Muscle layer of colon (tissue), 2 donors: Measurements from ENCODE around the gene CTDSPL2.
A peak's percentile ranks its signal among the peaks of the same experiment; 100 is the strongest.
"Not testable (repeated sequence)": the region's sequence is repeated elsewhere in the genome, so short reads cannot be mapped to it uniquely, and the experiment has no call there.

Experiments used
- H3K27ac ChIP-seq: one replicate; pipeline ENCODE4 v1.7.0; 2013; ENCODE audit warnings: low read depth, mild to moderate bottlenecking, low read length, moderate library complexity
- H3K27me3 ChIP-seq, 2 donors: one replicate each; pipeline ENCODE4 v1.7.0; 2013; ENCODE audit warnings: low read length in 2 of 2, mild to moderate bottlenecking in 2 of 2; ENCODE audit not compliant: insufficient read depth in 2 of 2, control insufficient read depth in 1 of 2
- H3K36me3 ChIP-seq: one replicate; pipeline ENCODE4 v1.7.0; 2013; ENCODE audit warnings: mild to moderate bottlenecking, low read length; ENCODE audit not compliant: insufficient read depth
- H3K4me1 ChIP-seq: one replicate; pipeline ENCODE4 v1.7.0; 2013; ENCODE audit warnings: mild to moderate bottlenecking, low read length; ENCODE audit not compliant: insufficient read depth
- H3K4me3 ChIP-seq, 2 donors: one replicate each; pipeline ENCODE4 v1.7.0; 2013; ENCODE audit warnings: low read length in 2 of 2, low read depth in 1 of 2, mild to moderate bottlenecking in 1 of 2, moderate library complexity in 1 of 2
- H3K9ac ChIP-seq: one replicate; pipeline ENCODE4 v1.7.0; 2013; ENCODE audit warnings: low read length
- H3K9me3 ChIP-seq: one replicate; pipeline ENCODE4 v1.7.0; 2013; ENCODE audit warnings: mild to moderate bottlenecking, low read length
- donor health status: abdominal sarcoma.
- donor health status: Adenocarcinoma of cecum.

Gene CTDSPL2

GRCh38 chr15:44532275-44532674 is 104.8 kb downstream of the CTDSPL2 start:
- not testable (repeated sequence) for H3K27ac ChIP-seq, H3K4me1 ChIP-seq, H3K4me3 ChIP-seq, H3K9ac ChIP-seq, H3K27me3 ChIP-seq, H3K9me3 ChIP-seq
- peaks cover 12% of the 10 kb centered on the region for H3K36me3 ChIP-seq

GRCh38 chr15:44532689-44533088 is 105.3 kb downstream of the CTDSPL2 start:
- peaks cover 9% of the 10 kb centered on the region for H3K4me1 ChIP-seq
- H3K9ac ChIP-seq, result no peak overlapping the region
- H3K36me3 ChIP-seq, result peaks cover 12% of the 10 kb centered on the region
- no peaks in the 10 kb centered on the region for H3K27me3 ChIP-seq
- no peaks in the 10 kb centered on the region for H3K9me3 ChIP-seq
- H3K27ac ChIP-seq, result no peak overlapping the region
- H3K4me3 ChIP-seq, result no peak overlapping the region

GRCh38 chr15:44535092-44535491 is 107.7 kb downstream of the CTDSPL2 start:
- Histone ChIP-seq H3K4me1 (peaks cover 20% of the 10 kb centered on the region), H3K9me3 (no peaks in the 10 kb centered on the region), H3K36me3 (peaks cover 5% of the 10 kb centered on the region), H3K4me3 (no peak overlapping the region), H3K9ac (no peak overlapping the region), H3K27me3 (no peaks in the 10 kb centered on the region), H3K27ac (no peak overlapping the region)

DNA sequence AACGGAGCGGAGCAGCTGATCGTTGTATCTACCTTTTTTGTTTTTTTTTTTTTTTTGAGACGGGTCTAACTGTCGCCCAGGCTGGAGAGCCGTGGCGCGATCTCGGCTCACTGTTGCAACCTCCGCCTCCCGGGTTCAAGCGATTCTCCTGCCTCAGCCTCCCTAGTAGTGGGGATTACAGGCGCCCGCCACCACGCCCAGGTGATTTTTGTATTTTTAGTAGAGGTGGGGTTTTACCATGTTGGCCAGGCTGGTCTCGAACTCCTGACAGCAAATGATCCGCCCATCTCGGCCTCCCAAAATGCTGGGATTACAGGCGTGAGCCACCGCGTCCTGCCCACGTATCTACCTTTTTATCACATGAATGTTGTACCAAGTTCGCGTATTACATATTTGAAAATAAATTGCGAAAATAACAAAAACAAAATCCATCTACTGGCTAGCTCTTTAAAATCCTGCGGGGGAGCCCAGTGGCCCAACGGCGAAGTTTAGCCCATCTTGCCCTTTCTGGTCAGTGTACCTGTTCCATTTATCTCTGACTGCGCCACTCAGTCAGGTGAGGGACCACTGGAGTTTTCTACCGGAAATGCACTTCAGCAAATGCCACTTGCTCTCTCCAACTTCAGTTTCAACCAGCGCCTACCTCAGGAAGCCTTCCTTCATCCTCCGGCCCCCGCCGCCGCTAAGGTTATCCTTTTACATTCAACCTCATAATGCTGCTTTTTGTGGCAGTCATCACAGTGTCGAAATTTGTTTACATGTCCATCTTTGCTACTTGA is 108.3 kb downstream of the CTDSPL2 start:
- peaks cover 24% of the 10 kb centered on the region for H3K4me1 ChIP-seq
- no peaks in the 10 kb centered on the region for H3K9me3 ChIP-seq
- H3K4me3 ChIP-seq, result peak overlapping the region; percentile 83 to 96
- peaks cover 1% of the 10 kb centered on the region for H3K36me3 ChIP-seq
- H3K9ac ChIP-seq, result peak overlapping the region; percentile 69
- peak overlapping the region; percentile 88 for H3K27ac ChIP-seq
- no peaks in the 10 kb centered on the region for H3K27me3 ChIP-seq

- Histone ChIP-seq H3K9me3 (no peaks in the 10 kb centered on the region), H3K27ac (peak overlapping the region; percentile 88), H3K27me3 (no peaks in the 10 kb centered on the region), H3K9ac (peak overlapping the region; percentile 69), H3K4me3 (peak overlapping the region; percentile 83 to 96), H3K36me3 (peaks cover 6% of the 10 kb centered on the region), H3K4me1 (peaks cover 31% of the 10 kb centered on the region)
Observed at GRCh38 chr15:44536302-44536961, 109.0 kb downstream of the CTDSPL2 start.

DNA sequence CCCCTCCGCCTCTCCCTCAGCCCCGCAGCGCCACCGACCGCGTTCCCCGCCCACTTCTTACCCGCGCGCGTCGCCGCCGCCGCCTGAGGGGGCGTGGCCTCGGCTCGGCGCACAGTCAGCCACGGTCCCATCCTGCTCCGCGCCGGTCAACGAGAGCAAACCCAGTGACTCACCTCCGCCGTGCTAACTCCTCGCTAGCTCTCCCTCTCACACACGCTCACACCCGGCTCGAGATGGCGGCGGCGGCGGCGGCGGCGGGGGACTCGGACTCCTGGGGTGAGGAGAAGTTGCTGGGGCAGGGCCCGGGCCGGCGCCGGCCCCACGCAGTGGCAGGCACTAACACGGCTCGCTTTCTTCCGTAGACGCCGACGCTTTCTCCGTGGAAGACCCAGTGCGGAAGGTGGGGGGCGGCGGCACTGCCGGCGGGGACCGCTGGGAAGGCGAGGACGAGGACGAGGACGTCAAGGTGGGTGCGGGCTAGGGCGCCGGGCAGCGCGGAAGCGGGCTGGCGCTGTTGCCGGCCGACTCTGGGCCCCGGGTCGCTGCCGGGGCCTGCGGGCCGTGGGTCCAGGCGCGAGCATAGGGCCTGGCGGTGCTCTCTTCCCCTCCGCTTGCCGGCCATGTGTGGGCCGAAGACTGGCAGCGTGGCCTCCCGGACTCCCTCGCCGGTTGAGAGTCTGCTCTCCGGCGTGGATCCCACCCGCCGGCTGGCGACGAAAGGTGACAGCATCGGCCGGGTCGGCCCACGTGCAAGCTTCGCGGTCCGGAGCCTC is 109.7 kb downstream of the CTDSPL2 start, which contains the start of gene EIF3J:
TSS of gene EIF3J (plus strand) at position 186 of the 773 bp plus-strand sequence. CDS start at position 234, 48 bp downstream.
- peaks cover 38% of the 10 kb centered on the region for H3K4me1 ChIP-seq
- peak within 1 kb of the TSS; percentile 95 for H3K27ac ChIP-seq
- no peaks in the 10 kb centered on the region for H3K27me3 ChIP-seq
- no peaks in the 10 kb centered on the region for H3K9me3 ChIP-seq
- H3K36me3 ChIP-seq, result peaks cover 6% of the 10 kb centered on the region
- peak within 1 kb of the TSS; percentile 81 for H3K9ac ChIP-seq
- peak within 1 kb of the TSS; percentile 92 to 96 for H3K4me3 ChIP-seq

- H3K9ac ChIP-seq, result peak overlapping the region; percentile 81
- H3K27me3 ChIP-seq, result no peaks in the 10 kb centered on the region
- H3K4me1 ChIP-seq, result peaks cover 44% of the 10 kb centered on the region
- H3K4me3 ChIP-seq, result peak overlapping the region; percentile 92 to 96
- peaks cover 6% of the 10 kb centered on the region for H3K36me3 ChIP-seq
- no peaks in the 10 kb centered on the region for H3K9me3 ChIP-seq
- H3K27ac ChIP-seq, result peak overlapping the region; percentile 95
Observed at GRCh38 chr15:44537735-44538240, 110.4 kb downstream of the CTDSPL2 start.

DNA sequence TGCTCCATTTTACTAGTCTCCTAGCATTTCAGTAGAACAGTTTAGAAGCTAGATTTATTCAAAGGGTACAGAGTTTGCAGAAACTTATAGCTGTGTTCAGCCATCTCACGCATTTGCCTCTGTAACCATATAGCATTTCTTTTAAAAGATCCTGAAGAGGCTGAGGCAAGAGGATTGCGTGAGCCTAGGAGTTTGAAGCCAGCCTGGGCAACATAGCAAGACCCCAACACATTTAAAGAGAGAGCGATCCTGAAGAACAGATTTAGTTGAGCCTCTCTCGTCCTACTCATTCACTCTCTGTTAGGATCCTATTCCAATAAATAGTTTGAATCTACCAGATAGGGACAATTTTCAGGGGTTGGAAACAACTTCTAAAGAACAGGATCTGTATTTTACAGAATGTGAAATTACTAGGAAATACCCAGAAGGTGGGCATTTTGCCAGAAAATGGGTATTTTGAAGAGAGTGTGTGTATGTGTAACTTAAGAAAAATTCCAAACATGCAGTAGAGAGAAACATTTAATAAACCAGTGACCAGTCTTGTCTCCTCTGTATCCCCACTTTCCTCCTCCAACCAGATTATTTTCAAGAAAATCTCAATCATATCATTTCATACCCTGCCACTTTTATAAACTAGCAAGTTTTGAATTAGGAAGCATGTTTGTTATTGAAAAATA is 114.0 kb downstream of the CTDSPL2 start:
- H3K4me3 ChIP-seq, result no peak overlapping the region
- peaks cover 6% of the 10 kb centered on the region for H3K36me3 ChIP-seq
- no peak overlapping the region for H3K9ac ChIP-seq
- no peaks in the 10 kb centered on the region for H3K9me3 ChIP-seq
- no peaks in the 10 kb centered on the region for H3K27me3 ChIP-seq
- no peak overlapping the region for H3K27ac ChIP-seq
- peaks cover 57% of the 10 kb centered on the region for H3K4me1 ChIP-seq

DNA sequence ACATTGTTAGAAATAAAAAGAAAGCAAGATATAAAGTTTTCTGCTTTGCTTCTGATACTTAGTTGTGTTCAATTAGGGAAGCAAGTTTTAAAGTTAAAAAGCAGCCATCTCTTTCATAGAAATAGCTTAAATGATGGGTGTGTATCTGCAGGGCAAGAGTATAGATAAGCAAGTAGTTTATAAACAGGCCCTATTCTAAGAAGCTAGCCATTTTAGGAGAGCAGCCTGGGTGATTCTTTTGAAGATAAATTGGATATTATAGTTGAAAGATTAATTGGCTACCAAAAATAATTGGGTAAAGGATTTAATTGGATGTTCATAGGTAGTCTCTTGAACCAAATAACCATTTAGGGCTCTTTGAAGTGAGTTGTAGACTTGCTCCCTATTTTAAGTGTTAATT is 115.2 kb downstream of the CTDSPL2 start:
- H3K27ac ChIP-seq, result no peak overlapping the region
- H3K9ac ChIP-seq, result no peak overlapping the region
- H3K4me1 ChIP-seq, result peaks cover 57% of the 10 kb centered on the region
- H3K4me3 ChIP-seq, result no peak overlapping the region
- no peaks in the 10 kb centered on the region for H3K9me3 ChIP-seq
- H3K36me3 ChIP-seq, result peaks cover 6% of the 10 kb centered on the region
- H3K27me3 ChIP-seq, result no peaks in the 10 kb centered on the region

DNA sequence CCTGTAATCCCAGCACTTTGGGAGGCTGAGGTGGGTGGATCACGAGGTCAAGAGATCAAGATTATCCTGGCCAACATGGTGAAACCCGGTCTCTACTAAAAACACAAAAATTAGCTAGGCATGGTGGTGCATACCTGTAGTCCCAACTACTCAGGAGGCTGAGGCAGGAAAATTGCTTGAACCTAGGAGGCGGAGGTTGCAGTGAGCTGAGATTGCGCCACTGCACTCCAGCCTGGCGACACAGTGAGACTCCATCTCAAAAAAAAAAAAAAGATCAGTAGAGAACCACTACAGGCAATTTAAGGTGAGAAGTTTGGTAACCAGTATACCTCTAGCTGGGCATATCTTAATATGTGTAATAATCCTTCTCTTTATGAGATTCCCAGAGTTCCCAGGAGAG is 117.3 kb downstream of the CTDSPL2 start:
- H3K9me3 ChIP-seq, H3K4me3 ChIP-seq, H3K9ac ChIP-seq, H3K27ac ChIP-seq, H3K36me3 ChIP-seq, H3K27me3 ChIP-seq: not testable (repeated sequence)
- H3K4me1 ChIP-seq, result peaks cover 46% of the 10 kb centered on the region
